Stromal cell of bone marrow (primary cell): Measurements from ENCODE around the gene L1CAM.
"Not testable (repeated sequence)": the region's sequence is repeated elsewhere in the genome, so short reads cannot be mapped to it uniquely, and the experiment has no call there.

Source experiments
- DNase-seq: peaks from one replicate; pipeline ENCODE4 v3.0.0-alpha.2; 2012; ENCODE audit warnings: low read depth

Gene L1CAM

GRCh38 chrX:153828308-153828707 lies 57.7 kb downstream of the L1CAM start:
- DNase-seq: no peak

GRCh38 chrX:153827903-153828302 lies 58.1 kb downstream of the L1CAM start:
- no peak for DNase-seq

GRCh38 chrX:153827016-153827415 lies 59.0 kb downstream of the L1CAM start:
- no peak for DNase-seq

- DNase-seq: no peak
Measured at GRCh38 chrX:153825042-153825441, 60.9 kb downstream of the L1CAM start.

- no peak for DNase-seq
Measured at GRCh38 chrX:153824348-153824747, 61.6 kb downstream of the L1CAM start.

- no peak for DNase-seq
Measured at GRCh38 chrX:153821066-153821465, 64.9 kb downstream of the L1CAM start.

GRCh38 chrX:153820601-153821000 lies 65.4 kb downstream of the L1CAM start:
- DNase-seq: no peak

- DNase-seq: no peak
Measured at GRCh38 chrX:153819384-153820040, 66.5 kb downstream of the L1CAM start.

- DNase-seq: no peak
Measured at GRCh38 chrX:153818571-153819383, 67.2 kb downstream of the L1CAM start.

GRCh38 chrX:153818064-153818463 lies 67.9 kb downstream of the L1CAM start:
- DNase-seq: not testable (repeated sequence)

- no peak for DNase-seq
Measured at GRCh38 chrX:153816831-153817690, 68.9 kb downstream of the L1CAM start.

GRCh38 chrX:153814591-153815315 lies 71.2 kb downstream of the L1CAM start:
- DNase-seq: no peak

GRCh38 chrX:153813161-153813560 lies 72.8 kb downstream of the L1CAM start:
- DNase-seq: no peak

GRCh38 chrX:153812220-153812619 lies 73.8 kb downstream of the L1CAM start:
- no peak for DNase-seq
